Ovary (tissue), 9 donors: ENCODE measurements around the gene PRPF38B. TPM values are rescaled to one million over a fixed set of nuclear protein-coding genes. Genes with fewer than 3 reads are reported as not detected.
"Not testable (repeated sequence)": the region's sequence is repeated elsewhere in the genome, so short reads cannot be mapped to it uniquely, and the experiment has no call there.

Experiments
- DNase-seq, 5 donors: peaks; one replicate each; pipeline ENCODE4 v3.0.0-alpha.2; 2019 to 2020
- H3K27ac ChIP-seq, 2 donors: fragments of 200-600 bp; one replicate each; pipeline versions ENCODE4 v1.5.1 to v1.8.0; 2019 to 2022
- H3K27me3 ChIP-seq: fragments of 200-600 bp; one replicate; pipeline ENCODE4 v1.8.0; 2022
- H3K36me3 ChIP-seq: fragments of 200-600 bp; sonication (generic); one replicate; pipeline ENCODE4 v1.5.1; 2019
- H3K4me1 ChIP-seq: one replicate; pipeline ENCODE4 v1.8.1; 2013; ENCODE audit warnings: mild to moderate bottlenecking, moderate library complexity; ENCODE audit not compliant: insufficient read depth
- H3K4me3 ChIP-seq: fragments of 200-600 bp; sonication (generic); one replicate; pipeline ENCODE4 v1.5.1; 2017
- H3K9me3 ChIP-seq, 2 donors: fragments of 200-600 bp in 1 of 2; sonication (generic) in 1 of 2; one replicate each; pipeline versions ENCODE4 v1.5.1 to v1.8.1; 2013 to 2019; ENCODE audit warnings: mild to moderate bottlenecking in 1 of 2, moderate library complexity in 1 of 2
- CTCF ChIP-seq, 3 donors: fragments of 450-650 bp in 2 of 3; fragments of 200-600 bp in 1 of 3; IDR thresholded peaks; one replicate each; pipeline versions ENCODE4 v1.5.1 to v1.8.0; 2016 to 2022; ENCODE audit warnings: antibody characterized with exemption in 3 of 3, mild to moderate bottlenecking in 1 of 3
- EP300 ChIP-seq: sonication (generic); formaldehyde crosslinking; IDR thresholded peaks from one replicate; pipeline ENCODE4 v1.6.1; 2017; ENCODE audit warnings: antibody characterized with exemption
- POLR2A ChIP-seq: fragments of 450-650 bp; IDR thresholded peaks from one replicate; pipeline ENCODE4 v1.6.1; 2017; ENCODE audit warnings: antibody characterized with exemption, mild to moderate bottlenecking, moderate library complexity
- WGBS, 3 donors: extraction: QIAGEN DNeasy Blood & Tissue Kit in 1 of 3; methylation state at CpG; one replicate each; pipeline versions ENCODE4 v1.1.5 to v1.1.7; 2013 to 2017; 5-methylcytosine and 5-hydroxymethylcytosine counted together
- intact Hi-C, 4 donors: fragments of 100-400 bp; cut with DNase I; formaldehyde crosslinking; loops; one replicate each; pipeline versions ENCODE4 v1.11.0 to v1.15.1; 2022 to 2023
- polyA plus RNA-seq, 2 donors: library from polyadenylated mRNA; stranded (reverse); fragments of 200-250 nt in 1 of 2; fragments of 350-450 nt in 1 of 2; fragmentation: Illumina TruSeq in 1 of 2; extraction: RNeasy Lipid Tissue Mini Kit (QIAGEN cat#74804) in 1 of 2; gene quantifications; one replicate each; pipeline ENCODE4 v1.2.3, GENCODE V29; 2013 to 2014
- total RNA-seq, 7 donors: library from RNA; depleted of rRNA in 2 of 7; stranded (reverse); fragments of >200 nt in 2 of 7; fragmentation: NEBNext Ultra II Directional in 3 of 7; extraction: Animal tissue kit (Norgen Biotek cat#: 25700) in 3 of 7; gene quantifications; one replicate each; pipeline versions ENCODE4 v1.1.0 to v1.2.4, GENCODE V29; 2016 to 2023
- donor health status: DM: no; HTN: no; CAD: no; lungs with moderate emphysema.
- donor health status: DM: no; HTN: no; CAD: no.
- donor health status: Bipolar disorder and iron deficiency.
- donor health status: DM: yes; HTN: yes; CAD: no.
- donor health status: DM: no; HTN: no; CAD: no.
- donor health status: DM: yes; HTN: yes; CAD: no.

Gene PRPF38B
- total and polyA plus RNA-seq, 9 donors = 16.5 to 36.2 (median 29.4) TPM

- Histone ChIP-seq H3K4me3 (no peak overlapping the region), H3K4me1 (no peaks in the 10 kb centered on the region), H3K27ac (no peak overlapping the region), H3K36me3 (no peaks in the 10 kb centered on the region), H3K9me3 (no peaks in the 10 kb centered on the region), H3K27me3 (no peaks in the 10 kb centered on the region)
- intact Hi-C loops = loop anchor here in 2 of 4 donors (5.0 to 10.0 kb wide), 2 partner anchors 43 to 45 kb away; partner anchors contain the start of gene STXBP3 (in 1 of the 2)
- DNase-seq = no peak
- 89 to 90% (median 89%) methylated on average over 22 of the region's 22 CpGs for WGBS, 3 donors
- TF ChIP-seq CTCF (IDR thresholded peaks at IDR 0.05) (no peak), POLR2A (no peak), EP300 (no peak)
Observed at GRCh38 chr1:108699375-108700332, 7.5 kb downstream of the PRPF38B start.

DNA sequence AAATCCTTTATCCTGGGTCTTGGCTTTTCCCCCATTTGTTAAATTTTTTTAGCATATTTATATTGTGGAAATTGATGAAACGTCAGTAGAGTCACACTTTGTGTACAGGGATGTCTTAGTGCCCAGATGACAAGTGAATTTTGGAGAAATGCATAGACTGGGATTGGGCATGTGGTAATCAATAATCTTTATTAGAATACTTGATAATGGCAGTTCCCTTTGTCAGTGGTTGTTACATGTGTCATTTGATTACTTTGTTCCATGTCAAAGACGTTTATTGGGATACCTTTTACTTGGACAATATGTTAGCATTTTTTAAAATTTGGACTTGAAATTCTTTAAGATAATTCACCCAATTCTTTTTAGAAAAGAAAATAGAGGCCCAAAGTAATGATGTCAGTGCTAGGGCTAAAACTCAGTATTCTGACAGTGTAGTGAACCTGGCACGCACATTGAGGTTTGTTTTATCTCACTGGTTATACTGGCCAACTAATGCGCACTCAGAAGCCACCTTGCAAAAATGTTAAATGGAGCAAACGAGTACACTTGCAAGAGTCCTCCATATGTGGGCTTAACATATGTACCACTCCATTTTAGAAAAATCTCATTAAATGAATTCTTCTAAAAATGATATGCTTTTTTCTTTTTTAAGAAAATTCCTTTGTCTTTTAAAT lies 9.2 kb downstream of the PRPF38B start:
- Histone ChIP-seq H3K27me3 (no peaks in the 10 kb centered on the region), H3K36me3 (no peaks in the 10 kb centered on the region), H3K4me3 (no peak overlapping the region), H3K4me1 (no peaks in the 10 kb centered on the region), H3K9me3 (no peaks in the 10 kb centered on the region), H3K27ac (no peak overlapping the region)
- no peak for DNase-seq
- intact Hi-C loops = no loop called here
- 76 to 77% (median 77%) methylated on average over 5 of the region's 5 CpGs for WGBS, 3 donors
- TF ChIP-seq CTCF (IDR thresholded peaks at IDR 0.05) (no peak), EP300 (no peak)

GRCh38 chr1:108702109-108702508 lies 10.0 kb downstream of the PRPF38B start:
- H3K27ac ChIP-seq, H3K27me3 ChIP-seq, H3K4me3 ChIP-seq, H3K9me3 ChIP-seq, H3K36me3 ChIP-seq, DNase-seq, intact Hi-C loops, H3K4me1 ChIP-seq: not testable (repeated sequence)
- 87 to 97% (median 91%) methylated on average over 6 of the region's 6 CpGs for WGBS, 3 donors

GRCh38 chr1:108703939-108704338 lies 11.8 kb downstream of the PRPF38B start:
- TF ChIP-seq POLR2A (no peak), EP300 (no peak), CTCF (IDR thresholded peaks at IDR 0.05) (no peak)
- 72 to 81% (median 79%) methylated on average over 6 of the region's 6 CpGs for WGBS, 3 donors
- intact Hi-C loops = no loop called here

DNA sequence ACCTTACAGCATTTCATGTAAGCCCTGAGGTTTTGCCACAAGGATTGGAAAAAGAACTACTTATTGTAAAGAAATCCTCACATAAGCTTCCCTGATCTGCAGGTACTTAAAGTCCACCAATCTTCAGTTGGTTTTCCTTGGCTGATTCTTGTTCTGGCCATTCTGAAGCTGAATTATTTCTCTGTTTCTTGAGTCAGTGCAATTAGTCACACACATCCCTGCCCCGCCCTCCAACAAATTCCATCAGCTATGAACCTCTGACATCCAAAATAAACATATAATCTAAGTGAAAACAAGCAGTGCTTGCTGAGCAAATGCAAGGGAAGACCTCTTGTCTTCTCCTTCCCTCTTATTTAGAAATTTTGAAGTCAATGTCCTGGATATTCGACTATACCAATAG lies 12.4 kb downstream of the PRPF38B start:
- no peak overlapping the region for H3K27ac ChIP-seq
- no peaks in the 10 kb centered on the region for H3K9me3 ChIP-seq
- TF ChIP-seq CTCF (IDR thresholded peaks at IDR 0.05) (no peak), EP300 (no peak), POLR2A (no peak)
- intact Hi-C loops = no loop called here
- no peaks in the 10 kb centered on the region for H3K36me3 ChIP-seq
- no peaks in the 10 kb centered on the region for H3K27me3 ChIP-seq
- DNase-seq = no peak
- WGBS, 3 donors = 50 to 61% (median 52%) methylated on average over 2 of the region's 2 CpGs
- H3K4me1 ChIP-seq = no peaks in the 10 kb centered on the region
- no peak overlapping the region for H3K4me3 ChIP-seq

More at GRCh38 chr1:108703939-108704338, 11.8 kb downstream of the PRPF38B start:
- Histone ChIP-seq H3K27me3 (no peaks in the 10 kb centered on the region), H3K36me3 (no peaks in the 10 kb centered on the region), H3K27ac (no peak overlapping the region), H3K4me3 (no peak overlapping the region), H3K4me1 (no peaks in the 10 kb centered on the region), H3K9me3 (no peaks in the 10 kb centered on the region)
- DNase-seq = no peak
